Activated CD4-positive, alpha-beta memory T cell treated with anti-CD3 and anti-CD28 coated beads for 36 hours (primary cell): ENCODE data around the gene LMAN1L. TPM values are rescaled to one million over a fixed set of nuclear protein-coding genes. Genes with fewer than 3 reads are reported as not detected.

Experiments used
- CTCF ChIA-PET: fragments of 350-600 bp; sonication (Branson Sonifier 250); formaldehyde crosslinking; loops from one replicate; lab custom pipeline; 2021; ENCODE audit warnings: antibody characterized with exemption, inconsistent platforms; lab: Charles Lee
- POLR2A ChIA-PET: fragments of 350-600 bp; sonication (Branson Sonifier 250); formaldehyde crosslinking; loops from one replicate; lab custom pipeline; 2021; ENCODE audit warnings: antibody characterized with exemption; lab: Charles Lee
- DNase-seq: peaks from one replicate; pipeline ENCODE4 v3.0.0-alpha.2; 2020
- H3K27ac Mint-ChIP-seq: one replicate; pipeline ENCODE4 v1.8.0; 2021; ENCODE audit warnings: mixed read lengths
- H3K27me3 Mint-ChIP-seq: one replicate; pipeline ENCODE4 v1.8.0; 2021; ENCODE audit warnings: mixed read lengths
- H3K36me3 Mint-ChIP-seq: one replicate; pipeline ENCODE4 v1.8.0; 2021; ENCODE audit warnings: mixed read lengths
- H3K4me1 Mint-ChIP-seq: one replicate; pipeline ENCODE4 v1.8.0; 2021; ENCODE audit warnings: low read depth, mixed read lengths
- H3K4me3 Mint-ChIP-seq: one replicate; pipeline ENCODE4 v1.8.0; 2021; ENCODE audit warnings: mild to moderate bottlenecking, mixed read lengths
- H3K9me3 Mint-ChIP-seq: one replicate; pipeline ENCODE4 v1.8.0; 2021; ENCODE audit warnings: mixed read lengths
- intact Hi-C: fragments of 100-400 bp; cut with micrococcal nuclease; formaldehyde crosslinking; loops from one replicate; pipeline ENCODE4 v1.15.1; 2023
- total RNA-seq, 2 experiments: library from RNA; stranded (reverse); gene quantifications; one replicate each; pipeline ENCODE4 v1.2.3, GENCODE V29; 2021

LMAN1L gene
- total RNA-seq, 2 experiments from 2014 or later: not detected

DNA sequence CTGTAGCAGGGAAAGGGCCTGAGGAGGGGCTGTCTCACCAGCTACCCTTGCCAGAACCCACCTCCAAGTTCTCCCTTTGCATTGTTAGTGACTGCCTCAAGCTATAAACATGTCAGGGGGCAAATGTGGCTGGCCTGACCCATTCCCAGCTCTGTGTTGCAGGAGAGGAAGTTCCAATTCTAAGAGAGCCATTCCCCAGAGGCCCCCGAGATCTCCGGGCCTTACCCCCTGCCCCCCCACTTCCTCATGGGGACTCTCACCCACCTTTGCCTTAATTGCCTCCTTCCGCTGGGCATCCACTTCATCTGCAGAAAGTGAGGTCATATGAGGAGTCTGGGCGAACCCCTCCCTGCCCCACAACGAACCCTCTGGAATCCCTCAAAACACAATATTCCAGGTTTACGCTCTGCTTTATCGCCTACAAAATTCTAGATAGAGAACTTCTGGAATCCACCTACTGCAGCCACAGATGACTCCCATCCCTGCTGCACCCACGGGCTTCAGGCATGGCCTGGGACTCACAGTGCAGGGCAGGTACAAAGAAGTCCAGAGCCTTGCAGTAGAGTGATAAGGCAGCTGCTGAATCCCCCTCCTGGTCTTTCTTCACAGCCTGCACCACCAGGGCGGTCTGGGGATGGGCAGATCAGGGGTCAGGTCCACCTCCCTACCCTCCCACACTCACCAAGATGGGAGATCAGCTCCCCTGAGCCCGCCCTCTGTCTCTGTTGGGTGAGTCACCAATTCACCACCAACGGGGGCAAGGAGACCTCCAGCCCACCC, 26.3 kb downstream of the LMAN1L start:
- intact Hi-C loops: no loop called here
- no peaks in the 10 kb centered on the region for H3K9me3 Mint-ChIP-seq
- peaks cover 22% of the 10 kb centered on the region for H3K4me1 Mint-ChIP-seq
- no peaks in the 10 kb centered on the region for H3K27me3 Mint-ChIP-seq
- peaks cover 21% of the 10 kb centered on the region for H3K36me3 Mint-ChIP-seq
- DNase-seq: no peak
- no peak overlapping the region for H3K4me3 Mint-ChIP-seq
- POLR2A ChIA-PET: no interaction called here
- CTCF ChIA-PET: interaction anchor here (2.2 kb wide), 1 partner anchor 39 kb away, joined by 7 read pairs; no protein-coding TSS in a partner anchor
- H3K27ac Mint-ChIP-seq: no peak overlapping the region

DNA sequence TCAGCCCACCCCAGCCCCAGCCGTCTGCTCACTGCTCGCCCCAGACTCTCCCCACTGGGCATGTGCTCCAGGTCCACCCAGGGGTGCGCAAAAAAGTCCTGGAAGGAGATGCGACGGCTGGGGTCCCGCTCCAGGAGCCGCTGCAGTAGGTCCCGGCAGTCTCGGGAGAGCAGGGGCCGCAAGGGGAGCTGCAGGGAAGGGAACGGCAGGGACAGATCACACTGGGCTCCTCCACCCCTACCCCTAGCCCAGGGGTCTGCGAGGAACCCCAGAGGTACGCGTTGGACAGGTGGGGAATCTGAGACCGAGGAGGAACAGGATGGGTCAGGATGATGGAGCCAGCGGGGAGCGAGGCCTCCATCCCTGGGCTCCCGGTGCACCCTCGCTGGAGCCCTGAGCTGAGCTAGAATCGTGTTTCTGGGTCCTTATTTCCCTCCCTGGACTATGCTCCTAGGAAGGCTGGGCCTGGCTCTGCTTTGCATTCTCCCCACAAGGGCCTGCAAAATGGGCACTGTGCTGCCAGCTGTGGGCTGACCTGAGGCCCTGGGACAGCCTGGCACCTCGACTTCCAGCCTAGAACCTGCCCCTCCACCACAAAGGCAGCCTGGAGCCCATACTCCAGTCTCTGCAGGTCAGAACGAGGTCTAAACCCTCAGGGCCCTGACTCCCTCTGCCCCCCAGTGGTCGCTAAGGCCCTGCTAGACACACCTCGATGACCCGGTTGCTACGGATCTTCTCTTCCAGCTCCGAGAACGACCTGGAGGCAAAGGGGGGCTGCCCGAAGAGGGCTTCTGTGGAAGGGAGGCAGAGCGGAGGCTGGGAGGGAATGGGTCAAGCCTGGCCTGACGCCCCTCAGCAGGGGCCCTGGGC, 27.1 kb downstream of the LMAN1L start:
- Mint-ChIP-seq H3K27me3 (no peaks in the 10 kb centered on the region), H3K27ac (no peak overlapping the region), H3K4me3 (no peak overlapping the region), H3K36me3 (peaks cover 21% of the 10 kb centered on the region), H3K9me3 (no peaks in the 10 kb centered on the region), H3K4me1 (peaks cover 31% of the 10 kb centered on the region)
- ChIA-PET POLR2A (no interaction called here), CTCF (interaction anchor here (1.2 to 5.3 kb wide), 3 partner anchors 25 to 71 kb away, joined by 3 to 41 read pairs (median 3); no protein-coding TSS in a partner anchor)
- DNase-seq: no peak
- intact Hi-C loops: loop anchor here (5.0 kb wide), 3 partner anchors 53 to 613 kb away; partner anchors contain the start of genes CSK, MPI and SIN3A

DNA sequence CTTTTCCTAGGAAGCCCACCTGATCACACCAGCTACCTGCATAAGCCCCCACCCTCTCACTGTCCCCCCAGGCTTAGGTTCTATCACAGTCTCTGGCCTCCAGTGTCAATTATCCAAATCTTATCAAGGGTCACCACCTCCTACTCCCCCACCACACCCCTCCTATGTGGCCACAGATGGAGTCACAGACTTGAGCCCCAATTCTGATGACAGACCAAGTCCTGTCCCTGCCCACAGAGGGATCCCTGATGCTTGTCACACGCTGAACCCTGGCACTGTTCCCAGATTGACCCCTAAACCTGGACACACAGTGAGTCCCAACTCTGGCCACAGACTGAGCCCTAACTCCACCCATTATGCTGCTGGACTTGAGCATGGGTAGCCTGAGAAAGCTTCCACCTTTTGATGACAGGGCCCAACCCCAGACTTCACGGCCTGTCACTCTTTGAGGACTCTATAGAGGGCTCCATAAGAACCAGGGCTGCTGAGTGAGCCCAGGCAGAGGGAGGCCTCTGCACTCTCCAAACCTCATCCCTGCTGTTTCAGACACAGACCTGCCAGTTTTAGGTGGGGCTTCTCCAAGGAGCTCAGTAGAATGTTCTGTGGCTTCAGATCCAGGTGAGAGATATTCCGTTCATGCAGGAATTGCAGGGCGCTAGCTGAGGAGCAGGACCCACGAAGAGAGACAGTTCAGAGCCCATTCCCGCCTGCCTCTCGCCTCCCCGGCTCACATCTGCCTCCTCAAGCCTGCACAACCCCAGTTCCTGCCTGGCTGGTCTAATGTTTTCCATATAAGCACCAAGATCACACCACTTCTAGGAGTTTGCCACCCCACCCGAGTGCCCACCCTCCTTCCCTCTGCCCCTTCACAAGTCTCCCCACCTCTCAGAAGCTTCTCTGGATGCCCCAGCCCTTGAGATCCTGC, 28.5 kb downstream of the LMAN1L start:
- Mint-ChIP-seq H3K36me3 (peaks cover 22% of the 10 kb centered on the region), H3K9me3 (no peaks in the 10 kb centered on the region), H3K27ac (peak overlapping the region; percentile 58), H3K4me3 (peak overlapping the region; percentile 92), H3K27me3 (no peaks in the 10 kb centered on the region), H3K4me1 (peaks cover 42% of the 10 kb centered on the region)
- intact Hi-C loops: loop anchor here (5.0 kb wide), 3 partner anchors 51 to 611 kb away; partner anchors contain the start of genes CSK, MPI and SIN3A
- CTCF ChIA-PET: interaction anchor here (1.2 to 5.3 kb wide), 5 partner anchors 23 to 109 kb away, joined by 3 to 41 read pairs (median 7); no protein-coding TSS in a partner anchor
- POLR2A ChIA-PET: no interaction called here
- no peak for DNase-seq

DNA sequence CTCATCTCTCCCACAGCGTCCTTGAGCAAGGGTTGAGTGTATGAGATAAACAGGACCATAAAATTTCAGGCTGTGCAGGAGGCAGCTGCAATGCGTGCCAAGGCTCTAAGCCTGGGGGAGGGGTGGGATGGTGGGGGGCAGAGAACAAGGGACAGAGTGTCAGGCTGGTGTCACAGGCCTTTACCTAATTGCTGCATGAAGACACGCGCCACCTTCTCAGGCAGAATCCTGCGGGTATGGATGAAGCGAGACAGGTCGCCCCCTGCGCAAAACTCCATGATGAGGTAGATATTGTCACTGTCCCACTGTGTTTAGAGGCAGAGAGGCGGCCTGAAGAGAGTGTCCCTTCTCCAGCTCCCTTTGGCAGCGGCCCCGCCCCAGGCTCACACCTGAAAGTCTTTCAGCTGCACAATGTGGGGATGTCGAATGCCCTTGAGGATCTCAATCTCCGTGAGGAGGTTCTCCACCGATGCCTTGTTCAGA, 29.3 kb downstream of the LMAN1L start:
- POLR2A ChIA-PET: interaction anchor here (0.9 to 1.4 kb wide), 3 partner anchors 54 to 64 kb away, joined by 3 to 5 read pairs (median 4); no protein-coding TSS in a partner anchor

DNA sequence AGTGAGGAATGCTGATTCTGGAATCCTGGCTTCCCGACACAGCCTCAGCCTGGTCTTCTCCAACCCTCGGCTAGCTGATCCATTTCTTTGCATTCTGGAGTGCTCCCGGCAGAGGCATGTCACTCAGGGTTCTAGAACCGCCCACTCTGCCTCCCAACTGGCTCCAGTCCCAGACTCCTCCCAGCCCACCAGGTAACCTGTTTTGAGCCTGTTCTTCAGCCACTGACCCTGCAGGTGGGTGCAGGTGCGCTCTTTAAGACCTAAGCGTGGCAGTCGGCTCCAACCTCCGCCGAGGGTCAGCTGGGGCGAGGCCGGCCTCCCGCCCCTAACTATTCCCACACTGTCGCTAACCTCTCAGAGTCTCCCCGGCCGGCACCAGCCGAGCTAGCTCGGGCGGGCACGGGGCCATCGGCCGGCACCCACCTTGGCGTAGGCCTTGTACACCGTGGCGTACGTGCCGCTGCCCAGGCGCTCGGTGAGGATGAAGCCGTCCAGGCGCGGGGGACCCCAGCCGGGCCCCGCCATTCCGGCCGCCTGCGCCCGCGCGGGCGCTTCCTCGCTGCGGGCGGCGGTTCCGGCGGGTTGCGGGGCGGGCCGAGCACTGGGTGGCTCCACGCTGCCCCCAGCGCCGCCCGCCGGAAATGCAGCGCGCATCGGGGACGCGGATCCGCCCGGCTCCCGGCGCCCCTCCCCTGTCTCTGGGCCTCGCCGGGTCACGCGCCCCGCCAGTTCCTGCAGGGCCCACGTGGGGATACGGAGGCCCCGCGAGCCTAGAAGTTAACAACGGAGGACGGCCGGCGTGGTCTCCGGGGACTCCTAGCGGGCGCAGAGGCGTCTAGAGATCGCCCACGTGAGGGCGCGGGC, 30.2 kb downstream of the LMAN1L start, which contains the start of gene ULK3:
Gene ULK3, minus strand, starts transcription at position 576 of the 864 bp plus-strand sequence. Its CDS starts 51 bp downstream, at position 525.
- peaks cover 27% of the 10 kb centered on the region for H3K36me3 Mint-ChIP-seq
- H3K4me1 Mint-ChIP-seq: peaks cover 44% of the 10 kb centered on the region
- intact Hi-C loops: loop anchor here (1.0 to 5.0 kb wide), 4 partner anchors 49 to 609 kb away; partner anchors contain the start of genes CSK, MPI and SIN3A
- peak within 1 kb of the TSS; percentile 93 for H3K27ac Mint-ChIP-seq
- H3K9me3 Mint-ChIP-seq: no peaks in the 10 kb centered on the region
- no peaks in the 10 kb centered on the region for H3K27me3 Mint-ChIP-seq
- CTCF ChIA-PET: interaction anchor here (0.7 to 5.3 kb wide), 14 partner anchors 13 to 224 kb away, joined by 3 to 41 read pairs (median 6); partner anchors contain the start of gene FAM219B
- peak; percentile 95 for DNase-seq
- POLR2A ChIA-PET: interaction anchor here (0.6 to 2.4 kb wide), 8 partner anchors 14 to 228 kb away, joined by 3 to 9 read pairs (median 4); partner anchors contain the start of gene CLK3
- peak within 1 kb of the TSS; percentile 92 for H3K4me3 Mint-ChIP-seq

More for the DNA sequence above, 29.3 kb downstream of the LMAN1L start:
- no peaks in the 10 kb centered on the region for H3K9me3 Mint-ChIP-seq
- DNase-seq: no peak
- no peak overlapping the region for H3K27ac Mint-ChIP-seq
- peaks cover 44% of the 10 kb centered on the region for H3K4me1 Mint-ChIP-seq
- CTCF ChIA-PET: interaction anchor here (0.7 to 5.3 kb wide), 10 partner anchors 12 to 223 kb away, joined by 3 to 41 read pairs (median 7); partner anchors contain the start of gene FAM219B
- peak overlapping the region; percentile 92 for H3K4me3 Mint-ChIP-seq
- intact Hi-C loops: loop anchor here (5.0 kb wide), 3 partner anchors 50 to 610 kb away; partner anchors contain the start of genes CSK, MPI and SIN3A
- peaks cover 24% of the 10 kb centered on the region for H3K36me3 Mint-ChIP-seq
- H3K27me3 Mint-ChIP-seq: no peaks in the 10 kb centered on the region

DNA sequence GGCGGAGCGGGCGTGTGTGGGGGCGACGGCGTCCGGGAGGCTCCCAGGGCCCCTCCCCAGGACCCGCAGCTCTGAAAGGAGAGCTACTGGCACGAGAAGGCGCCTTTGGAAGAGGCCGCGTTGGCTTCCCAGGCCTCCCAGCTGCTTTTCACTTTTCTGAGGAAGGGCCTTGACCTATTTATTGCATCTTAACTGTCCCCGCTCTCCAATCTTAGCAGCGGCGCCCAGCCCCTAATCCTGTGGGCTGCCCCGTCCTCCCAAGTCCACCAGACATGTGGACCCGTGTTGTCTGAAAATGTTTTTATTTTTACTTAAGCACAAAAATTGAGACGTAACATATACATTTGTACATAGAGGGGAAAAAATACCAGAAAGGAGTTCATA, 30.8 kb downstream of the LMAN1L start:
- H3K36me3 Mint-ChIP-seq: peaks cover 30% of the 10 kb centered on the region
- intact Hi-C loops: loop anchor here (1.0 to 5.0 kb wide), 4 partner anchors 49 to 609 kb away; partner anchors contain the start of genes CSK, MPI and SIN3A
- no peak for DNase-seq
- POLR2A ChIA-PET: interaction anchor here (0.6 to 2.4 kb wide), 7 partner anchors 15 to 228 kb away, joined by 3 to 9 read pairs (median 4); partner anchors contain the start of gene CLK3
- H3K4me3 Mint-ChIP-seq: peak overlapping the region; percentile 92
- peaks cover 44% of the 10 kb centered on the region for H3K4me1 Mint-ChIP-seq
- H3K27me3 Mint-ChIP-seq: no peaks in the 10 kb centered on the region
- H3K9me3 Mint-ChIP-seq: no peaks in the 10 kb centered on the region
- peak overlapping the region; percentile 93 for H3K27ac Mint-ChIP-seq
- CTCF ChIA-PET: interaction anchor here (1.0 to 5.3 kb wide), 12 partner anchors 16 to 210 kb away, joined by 3 to 41 read pairs (median 6); partner anchors contain the start of gene FAM219B

DNA sequence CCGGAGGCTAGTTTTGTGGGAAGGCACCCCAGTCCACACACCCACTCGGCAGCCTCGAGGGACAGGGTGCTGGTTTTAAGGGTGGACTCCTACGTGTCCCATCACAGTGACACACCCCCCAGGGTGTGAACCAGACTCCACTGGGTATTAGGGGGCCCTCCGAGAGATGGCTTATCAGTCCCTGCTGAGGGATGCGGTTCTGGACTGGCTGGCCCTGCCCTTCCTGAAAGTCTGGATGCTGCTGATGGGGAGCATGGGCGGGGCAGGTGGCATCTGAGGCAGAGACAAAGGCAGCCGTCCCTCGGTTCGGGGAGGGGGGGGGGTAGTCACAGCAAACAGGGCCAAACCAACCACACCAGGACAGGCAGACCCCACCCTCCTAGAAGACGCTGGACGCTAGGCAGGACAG, 31.3 kb downstream of the LMAN1L start:
- intact Hi-C loops: loop anchor here (1.0 to 5.0 kb wide), 4 partner anchors 48 to 608 kb away; partner anchors contain the start of genes CSK, MPI and SIN3A
- DNase-seq: no peak
- POLR2A ChIA-PET: interaction anchor here (1.3 to 2.4 kb wide), 3 partner anchors 26 to 60 kb away, joined by 3 to 9 read pairs (median 4); no protein-coding TSS in a partner anchor
- H3K27ac Mint-ChIP-seq: peak overlapping the region; percentile 93
- peaks cover 44% of the 10 kb centered on the region for H3K4me1 Mint-ChIP-seq
- H3K9me3 Mint-ChIP-seq: no peaks in the 10 kb centered on the region
- peaks cover 33% of the 10 kb centered on the region for H3K36me3 Mint-ChIP-seq
- CTCF ChIA-PET: interaction anchor here (1.0 to 5.3 kb wide), 9 partner anchors 16 to 211 kb away, joined by 3 to 41 read pairs (median 9); partner anchors contain the start of gene FAM219B
- H3K27me3 Mint-ChIP-seq: no peaks in the 10 kb centered on the region
- peak overlapping the region; percentile 92 for H3K4me3 Mint-ChIP-seq

DNA sequence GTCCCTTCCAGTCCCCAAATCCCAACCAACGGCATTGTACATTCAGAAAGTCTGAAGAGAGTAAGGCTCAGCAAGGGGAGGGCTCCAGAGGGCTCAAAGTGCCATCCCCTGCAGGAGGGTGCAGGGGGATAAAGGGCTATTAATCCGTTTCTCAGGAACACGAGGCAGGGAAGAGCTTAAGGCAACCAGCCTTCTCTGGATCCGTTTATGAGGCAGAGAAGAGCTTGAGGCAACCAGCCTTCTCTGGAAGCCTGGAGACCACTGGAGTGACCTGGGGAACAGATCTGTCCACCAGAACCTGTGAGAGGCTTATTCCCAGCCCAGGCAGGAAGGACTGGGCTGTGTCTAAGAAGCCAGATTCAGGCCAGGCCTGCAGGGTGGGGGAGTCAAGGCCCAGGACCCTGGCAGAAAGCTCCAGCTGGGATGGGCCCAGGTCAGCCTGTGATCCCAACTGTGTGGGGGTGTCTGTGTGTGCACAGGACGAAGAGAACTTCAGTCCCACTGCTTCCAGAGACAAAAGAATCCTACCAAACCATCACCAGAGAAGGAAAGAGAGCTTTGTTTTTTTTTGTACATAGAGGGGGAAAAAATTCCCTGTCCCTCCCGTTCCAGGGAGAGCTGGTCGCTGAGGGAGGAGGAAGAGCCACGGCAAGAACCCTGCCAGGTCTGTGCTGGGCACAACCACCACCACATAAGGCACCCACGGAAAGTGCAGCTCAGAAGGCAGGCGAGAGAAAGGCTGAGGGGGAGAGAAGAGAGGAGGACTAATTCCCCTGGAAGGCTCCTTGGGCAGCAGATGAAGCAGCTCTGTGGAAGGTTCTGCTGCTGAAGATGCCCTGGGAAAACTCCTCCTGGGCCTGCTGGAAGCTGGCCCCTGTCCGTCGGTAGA, 31.9 kb downstream of the LMAN1L start:
- peaks cover 44% of the 10 kb centered on the region for H3K4me1 Mint-ChIP-seq
- POLR2A ChIA-PET: interaction anchor here (0.8 to 2.4 kb wide), 4 partner anchors 25 to 1212 kb away, joined by 3 to 9 read pairs (median 5); partner anchors contain the start of gene MPI
- no peaks in the 10 kb centered on the region for H3K27me3 Mint-ChIP-seq
- H3K36me3 Mint-ChIP-seq: peaks cover 32% of the 10 kb centered on the region
- peak; percentile 27 for DNase-seq
- H3K4me3 Mint-ChIP-seq: peak overlapping the region; percentile 92
- H3K9me3 Mint-ChIP-seq: no peaks in the 10 kb centered on the region
- CTCF ChIA-PET: interaction anchor here (0.6 to 5.3 kb wide), 13 partner anchors 25 to 211 kb away, joined by 3 to 41 read pairs (median 4); partner anchors contain the start of genes CSK and FAM219B
- H3K27ac Mint-ChIP-seq: peak overlapping the region; percentile 93
- intact Hi-C loops: loop anchor here (1.0 to 5.0 kb wide), 5 partner anchors 26 to 608 kb away; partner anchors contain the start of genes CSK, FAM219B, MPI and SIN3A
